ENCODE results near the gene SYCE3.

Gene SYCE3

DNA sequence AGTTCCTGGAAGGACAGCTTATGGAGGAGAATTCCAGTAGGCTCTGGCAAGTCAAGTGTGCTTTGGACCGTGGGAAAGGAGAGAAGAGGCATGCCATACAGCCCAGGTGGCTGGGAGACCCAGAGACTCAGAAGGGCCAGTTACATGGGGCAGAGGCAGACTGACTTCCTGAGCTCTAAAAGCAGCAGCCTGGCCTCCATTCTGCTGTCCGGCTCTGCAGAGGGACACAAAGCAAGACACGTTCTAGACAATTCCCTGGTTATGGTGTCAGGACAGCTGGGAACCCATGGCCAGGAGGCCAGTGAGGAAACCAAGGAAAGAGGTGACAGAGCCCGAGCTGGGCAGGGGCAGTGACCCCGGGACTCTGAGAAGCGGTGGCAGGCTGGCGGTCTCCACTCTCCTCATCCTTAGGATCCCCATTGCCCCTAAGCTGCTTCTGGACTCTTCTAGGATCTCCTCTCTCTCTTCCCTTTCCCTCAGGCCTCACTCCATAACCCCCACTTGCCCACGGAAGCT, 12.8 kb upstream of the SYCE3 start:
- H3K4me3 ChIP-seq (ENCODE audit: low read length): no peak overlapping the region
- DNase-seq (ENCODE audit: low read depth): no peak
- TF ChIP-seq, protein P1, sequence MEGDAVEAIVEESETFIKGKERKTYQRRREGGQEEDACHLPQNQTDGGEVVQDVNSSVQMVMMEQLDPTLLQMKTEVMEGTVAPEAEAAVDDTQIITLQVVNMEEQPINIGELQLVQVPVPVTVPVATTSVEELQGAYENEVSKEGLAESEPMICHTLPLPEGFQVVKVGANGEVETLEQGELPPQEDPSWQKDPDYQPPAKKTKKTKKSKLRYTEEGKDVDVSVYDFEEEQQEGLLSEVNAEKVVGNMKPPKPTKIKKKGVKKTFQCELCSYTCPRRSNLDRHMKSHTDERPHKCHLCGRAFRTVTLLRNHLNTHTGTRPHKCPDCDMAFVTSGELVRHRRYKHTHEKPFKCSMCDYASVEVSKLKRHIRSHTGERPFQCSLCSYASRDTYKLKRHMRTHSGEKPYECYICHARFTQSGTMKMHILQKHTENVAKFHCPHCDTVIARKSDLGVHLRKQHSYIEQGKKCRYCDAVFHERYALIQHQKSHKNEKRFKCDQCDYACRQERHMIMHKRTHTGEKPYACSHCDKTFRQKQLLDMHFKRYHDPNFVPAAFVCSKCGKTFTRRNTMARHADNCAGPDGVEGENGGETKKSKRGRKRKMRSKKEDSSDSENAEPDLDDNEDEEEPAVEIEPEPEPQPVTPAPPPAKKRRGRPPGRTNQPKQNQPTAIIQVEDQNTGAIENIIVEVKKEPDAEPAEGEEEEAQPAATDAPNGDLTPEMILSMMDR (IDR thresholded peaks at IDR 0.05; ENCODE audit: insufficient read depth, low read depth, low read length, missing control alignments): no peak

DNA sequence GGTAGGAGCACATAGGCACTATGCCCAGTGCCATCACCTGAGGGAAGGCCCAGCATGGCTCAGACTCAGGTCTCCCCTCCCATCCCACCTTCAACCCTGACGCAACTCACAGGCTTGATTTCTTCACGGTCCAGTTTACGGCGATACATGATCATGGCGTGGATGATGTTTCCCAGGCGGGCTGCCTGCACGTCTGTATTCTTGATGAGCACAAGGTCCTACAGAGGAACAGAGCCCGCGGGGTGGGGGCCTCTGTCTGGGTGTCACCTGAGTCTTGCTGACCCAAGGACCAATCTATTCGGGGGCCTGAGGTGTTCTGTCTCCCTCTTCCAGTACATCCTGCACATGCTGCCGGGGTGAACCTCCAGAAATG, 11.7 kb upstream of the SYCE3 start:
- H3K4me3 ChIP-seq (ENCODE audit: low read length): no peak overlapping the region
- TF ChIP-seq, protein P1 (IDR thresholded peaks at IDR 0.05; ENCODE audit: insufficient read depth, low read depth, low read length, missing control alignments): no peak
- DNase-seq (ENCODE audit: low read depth): no peak

DNA sequence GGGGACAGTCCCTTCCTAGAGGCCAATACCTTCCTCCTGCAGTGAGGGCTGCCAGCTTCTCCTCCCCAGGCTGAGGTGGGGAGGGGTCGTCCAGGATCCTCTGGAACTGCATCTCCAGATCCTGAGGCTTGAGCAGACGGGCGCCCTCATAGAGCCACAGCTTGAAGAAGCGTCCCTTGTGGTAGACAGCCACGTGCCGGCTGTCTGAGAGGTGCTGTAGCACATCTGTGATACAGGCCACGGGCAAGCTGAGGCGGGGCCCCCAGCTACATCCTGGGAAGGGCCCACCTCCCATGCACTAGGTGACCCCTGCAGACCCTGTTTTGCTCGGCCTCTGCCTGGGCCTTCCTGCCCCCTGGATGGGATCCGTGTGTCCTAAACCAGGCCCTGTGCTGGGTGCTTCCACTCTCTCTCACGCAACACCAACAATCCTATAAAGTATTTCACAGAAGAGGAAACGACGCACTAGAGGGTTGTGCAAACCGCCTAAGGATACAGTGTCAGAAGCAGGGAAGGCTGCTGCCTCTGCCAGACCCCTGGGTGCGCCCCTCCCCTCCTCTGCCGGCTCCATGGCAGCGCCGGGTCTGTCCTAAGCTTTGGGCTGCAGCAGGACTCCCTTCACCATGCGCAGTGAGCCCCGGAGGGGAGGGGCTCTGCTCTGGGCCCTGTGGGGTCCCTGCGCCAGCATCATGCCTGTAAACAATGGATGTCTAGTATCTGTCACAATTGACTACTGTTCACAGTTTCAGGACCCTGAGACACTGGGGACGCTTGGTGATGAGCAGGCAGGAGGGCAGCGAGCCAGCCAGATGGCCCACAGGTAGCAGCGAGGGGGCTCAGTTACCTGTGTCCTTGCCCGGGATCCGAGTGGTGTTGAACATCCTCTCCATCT, 11.0 kb upstream of the SYCE3 start:
- no peak for DNase-seq (ENCODE audit: low read depth)

DNA sequence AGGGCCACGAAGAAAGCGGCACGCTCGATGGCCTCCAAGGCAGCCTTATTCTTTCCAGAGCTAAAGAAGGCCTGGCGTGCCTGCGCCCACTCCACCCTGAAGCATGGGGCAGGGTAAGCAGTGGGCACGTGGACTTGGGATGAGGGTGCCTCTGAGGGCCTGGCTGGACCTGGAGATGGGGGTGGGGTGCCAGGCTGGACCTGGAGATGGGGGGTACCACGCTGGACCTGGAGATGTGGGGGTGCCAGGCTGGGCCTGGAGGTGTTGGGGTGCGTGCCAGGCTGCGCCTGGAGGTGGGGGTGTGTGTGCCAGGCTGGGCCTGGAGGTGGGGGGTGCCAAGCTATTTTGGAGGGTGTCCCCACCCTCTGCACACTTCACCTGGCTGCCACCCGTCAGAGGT, 10.2 kb upstream of the SYCE3 start:
- TF ChIP-seq, protein P1 (IDR thresholded peaks at IDR 0.05; ENCODE audit: insufficient read depth, low read depth, low read length, missing control alignments): no peak
- no peak for DNase-seq (ENCODE audit: low read depth)
- H3K4me3 ChIP-seq (ENCODE audit: low read length): no peak overlapping the region

More for the DNA sequence above, 11.0 kb upstream of the SYCE3 start:
- TF ChIP-seq, protein P1 (IDR thresholded peaks at IDR 0.05; ENCODE audit: insufficient read depth, low read depth, low read length, missing control alignments): no peak
- H3K4me3 ChIP-seq (ENCODE audit: low read length): no peak overlapping the region

DNA sequence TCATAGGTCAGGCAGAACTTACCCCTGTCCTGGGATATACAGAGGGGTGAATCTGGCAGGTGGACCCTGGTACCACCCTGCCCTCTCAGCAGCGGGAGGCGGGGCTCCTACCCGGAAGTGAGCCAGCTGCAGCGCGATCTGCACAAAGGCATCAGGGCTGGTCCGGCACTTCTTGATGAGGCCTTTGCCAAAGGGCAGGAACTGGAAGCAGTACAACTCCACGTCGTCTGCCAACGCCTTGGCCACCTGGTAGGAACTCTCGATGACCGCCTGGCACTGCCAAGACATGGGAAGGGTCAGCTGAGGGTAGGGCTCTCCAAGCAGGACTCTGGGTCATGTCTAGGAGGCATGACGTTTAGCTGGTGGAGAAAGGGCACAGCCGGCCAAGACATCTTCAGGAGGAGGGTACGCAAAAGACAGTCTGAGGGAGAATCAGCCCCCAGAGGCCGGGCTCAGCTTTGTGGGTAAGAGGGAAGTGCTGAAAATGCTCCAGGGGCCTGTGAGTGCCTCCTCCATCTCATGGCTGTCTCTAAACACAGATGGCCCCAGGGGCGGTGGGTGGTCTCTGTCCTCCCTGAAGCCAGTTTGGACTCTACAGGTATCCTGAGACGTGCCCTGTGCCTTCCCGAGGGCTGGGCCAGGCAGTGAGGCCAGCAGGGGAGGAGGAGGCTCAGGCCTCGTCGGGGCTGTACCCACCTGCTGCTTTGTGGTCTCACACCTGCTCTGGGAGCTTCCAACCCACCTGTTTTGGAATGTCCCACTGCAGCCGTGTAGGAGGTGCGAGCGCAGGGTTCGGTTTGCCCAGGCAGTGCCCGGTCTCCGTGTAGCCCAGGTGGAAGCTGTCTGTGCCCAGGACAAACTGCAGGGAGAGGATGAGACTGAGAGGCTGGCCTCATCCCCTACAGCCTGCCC, 8.8 kb upstream of the SYCE3 start:
- TF ChIP-seq, protein P1 (IDR thresholded peaks at IDR 0.05; ENCODE audit: insufficient read depth, low read depth, low read length, missing control alignments): no peak
- no peak for DNase-seq (ENCODE audit: low read depth)
- no peak overlapping the region for H3K4me3 ChIP-seq (ENCODE audit: low read length)

DNA sequence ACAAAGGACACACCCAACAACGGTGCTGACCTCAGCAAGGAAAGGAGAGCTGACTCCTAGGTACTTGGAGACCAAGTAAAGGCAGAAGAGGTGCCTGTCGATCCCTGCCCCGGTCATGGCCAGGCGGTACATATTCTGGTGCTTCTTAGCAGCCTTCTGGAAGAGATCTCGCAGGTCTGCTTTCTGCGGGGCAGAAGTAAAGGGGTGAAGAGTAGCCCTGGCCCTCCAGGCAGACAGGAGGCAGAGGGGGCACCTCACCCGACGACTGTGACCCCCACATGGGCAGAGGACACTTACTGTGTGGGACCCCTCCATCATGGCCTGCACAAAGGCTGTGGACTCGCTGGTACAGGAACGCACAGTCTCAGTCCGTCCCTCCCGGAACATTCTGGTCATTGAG, 8.1 kb upstream of the SYCE3 start:
- no peak overlapping the region for H3K4me3 ChIP-seq (ENCODE audit: low read length)
- no peak for DNase-seq (ENCODE audit: low read depth)
- TF ChIP-seq, protein P1 (IDR thresholded peaks at IDR 0.05; ENCODE audit: insufficient read depth, low read depth, low read length, missing control alignments): no peak

Data from epithelial cell of esophagus (primary cell).